Peyer's patch (tissue), 4 donors: ENCODE results near the gene CEP83. TPM values are rescaled to one million over a fixed set of nuclear protein-coding genes. Genes with fewer than 3 reads are reported as not detected.

Source experiments
- DNase-seq, 3 donors: peaks; one replicate each; pipeline ENCODE4 v3.0.0-alpha.2; 2017 to 2019
- H3K27ac ChIP-seq, 4 donors: fragments of 200-600 bp; sonication (generic); one replicate each; pipeline ENCODE4 v1.5.1; 2016 to 2019
- H3K27me3 ChIP-seq, 2 donors: fragments of 200-600 bp; sonication (generic); one replicate each; pipeline ENCODE4 v1.5.1; 2019
- H3K36me3 ChIP-seq, 3 donors: fragments of 200-600 bp; sonication (generic); one replicate each; pipeline ENCODE4 v1.5.1; 2016 to 2019
- H3K4me1 ChIP-seq, 4 donors: fragments of 200-600 bp; sonication (generic); one replicate each; pipeline ENCODE4 v1.5.1; 2016 to 2019
- H3K4me3 ChIP-seq, 4 donors: fragments of 200-600 bp; sonication (generic); 1 replicate in 3 of 4; 2 replicates in 1 of 4; pipeline ENCODE4 v1.5.1; 2016 to 2019; ENCODE audit warnings: mild to moderate bottlenecking in 1 of 4
- H3K9me3 ChIP-seq, 4 donors: fragments of 200-600 bp; sonication (generic); one replicate each; pipeline ENCODE4 v1.5.1; 2016 to 2019; ENCODE audit warnings: mild to moderate bottlenecking in 1 of 4
- POLR2A ChIP-seq, 2 donors: fragments of 450-650 bp; IDR thresholded peaks; one replicate each; pipeline ENCODE4 v1.5.1; 2017; ENCODE audit warnings: antibody characterized with exemption in 2 of 2, mild to moderate bottlenecking in 2 of 2, moderate library complexity in 2 of 2
- total RNA-seq, 4 donors: library from RNA; depleted of rRNA; stranded (reverse); fragments of >200 nt; gene quantifications; one replicate each; pipeline ENCODE4 v1.1.0, GENCODE V29; 2016
- TF ChIP-seq, protein P1 (sequence below), 6 experiments: fragments of 450-650 bp in 4 of 6; fragments of 200-600 bp in 2 of 6; sonication (generic) in 1 of 6; IDR thresholded peaks; one replicate each; pipeline ENCODE4 v1.5.1; 2017 to 2019; ENCODE audit warnings: antibody characterized with exemption in 6 of 6, mild to moderate bottlenecking in 3 of 6, moderate library complexity in 1 of 6

Gene CEP83
- total RNA-seq, 4 donors from 2014 or later, result 7.2 to 69.3 (median 17.4) TPM

- H3K27ac ChIP-seq, result peak overlapping the region in 1 of 4 donors; percentile 15
- DNase-seq, result no peak
- TF ChIP-seq POLR2A (IDR thresholded peaks at IDR 0.05), result no peak
- TF ChIP-seq, protein P1, sequence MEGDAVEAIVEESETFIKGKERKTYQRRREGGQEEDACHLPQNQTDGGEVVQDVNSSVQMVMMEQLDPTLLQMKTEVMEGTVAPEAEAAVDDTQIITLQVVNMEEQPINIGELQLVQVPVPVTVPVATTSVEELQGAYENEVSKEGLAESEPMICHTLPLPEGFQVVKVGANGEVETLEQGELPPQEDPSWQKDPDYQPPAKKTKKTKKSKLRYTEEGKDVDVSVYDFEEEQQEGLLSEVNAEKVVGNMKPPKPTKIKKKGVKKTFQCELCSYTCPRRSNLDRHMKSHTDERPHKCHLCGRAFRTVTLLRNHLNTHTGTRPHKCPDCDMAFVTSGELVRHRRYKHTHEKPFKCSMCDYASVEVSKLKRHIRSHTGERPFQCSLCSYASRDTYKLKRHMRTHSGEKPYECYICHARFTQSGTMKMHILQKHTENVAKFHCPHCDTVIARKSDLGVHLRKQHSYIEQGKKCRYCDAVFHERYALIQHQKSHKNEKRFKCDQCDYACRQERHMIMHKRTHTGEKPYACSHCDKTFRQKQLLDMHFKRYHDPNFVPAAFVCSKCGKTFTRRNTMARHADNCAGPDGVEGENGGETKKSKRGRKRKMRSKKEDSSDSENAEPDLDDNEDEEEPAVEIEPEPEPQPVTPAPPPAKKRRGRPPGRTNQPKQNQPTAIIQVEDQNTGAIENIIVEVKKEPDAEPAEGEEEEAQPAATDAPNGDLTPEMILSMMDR (IDR thresholded peaks at IDR 0.05), result no peak
- no peak overlapping the region for H3K4me3 ChIP-seq
- no peaks in the 10 kb centered on the region for H3K27me3 ChIP-seq
- H3K36me3 ChIP-seq, result no peaks in the 10 kb centered on the region
- peaks cover 0 to 7% (median 3%) of the 10 kb centered on the region in 4 donors for H3K4me1 ChIP-seq
- no peaks in the 10 kb centered on the region for H3K9me3 ChIP-seq
These were observed 201.1 kb downstream of the CEP83 start for GRCh38 chr12:94258593-94258992.

Other genes starting within 250 kb of the CEP83 start
- 10 to 100 TPM; 15.7 to 50.3 (median 32.1) TPM for gene TMCC3, start 190.7 kb upstream of the CEP83 start, total RNA-seq